ENCODE measurements around the gene SMARCAD1. TPM values are rescaled to one million over a fixed set of nuclear protein-coding genes. Genes with fewer than 3 reads are reported as not detected.

Gene SMARCAD1
- polyA plus RNA-seq, 1 donor (not counting 4 experiments of a cell fraction or from before 2014, with no cell fraction given), result 27.8 TPM

- DNase-seq (ENCODE audit: low read depth, low spot score) (no peak), FAIRE-seq (no peak)
- no peaks in the 10 kb centered on the region for H3K27me3 ChIP-seq (ENCODE audit: control insufficient read depth, extremely low read depth, insufficient read depth, low read length)
- H3K9me1 ChIP-seq (ENCODE audit: control insufficient read depth, extremely low read depth, insufficient read depth, low read length), result no peaks in the 10 kb centered on the region
- no peak overlapping the region for H3K27ac ChIP-seq (ENCODE audit: control insufficient read depth, insufficient read depth, low read length)
- dilution Hi-C loops (cut with MboI; ENCODE audit: extremely low pct_ligation_motif_present, low sequenced_read_pairs), result no loop called here
- H3K4me1 ChIP-seq (ENCODE audit: control insufficient read depth, extremely low read depth, insufficient read depth, low read length), result no peaks in the 10 kb centered on the region
- H4K20me1 ChIP-seq (ENCODE audit: control insufficient read depth, extremely low read depth, insufficient read depth, low read length), result no peaks in the 10 kb centered on the region
- no peaks in the 10 kb centered on the region for H3K79me2 ChIP-seq (ENCODE audit: control insufficient read depth, insufficient read depth, low read length)
- no peak overlapping the region for H3K4me2 ChIP-seq (ENCODE audit: control insufficient read depth, extremely low read depth, insufficient read depth, low read depth, low read length)
- H3K36me3 ChIP-seq (ENCODE audit: control insufficient read depth in 2 of 2, extremely low read depth in 1 of 2, insufficient read depth in 2 of 2, low read length in 2 of 2), result no peaks in the 10 kb centered on the region
- no peak overlapping the region for H3K4me3 ChIP-seq (ENCODE audit: control insufficient read depth in 2 of 3, extremely low read depth in 1 of 3, insufficient read depth in 2 of 3, low read depth in 1 of 3, low read length in 3 of 3)
- no peak overlapping the region for H2AFZ ChIP-seq (ENCODE audit: control insufficient read depth, low read length)
- TF ChIP-seq CTCF (optimal IDR thresholded peaks at IDR 0.05 in 1 of 3, IDR thresholded peaks at IDR 0.05 in 1 of 3, conservative IDR thresholded peaks at IDR 0.05 in 1 of 3; ENCODE audit: extremely low read depth in 1 of 3, insufficient read depth in 2 of 3, low read length in 3 of 3) (no peak), EZH2 (IDR thresholded peaks at IDR 0.05; ENCODE audit: low read length) (no peak)
- H3K9me3 ChIP-seq (ENCODE audit: control insufficient read depth, low read depth, low read length), result no peaks in the 10 kb centered on the region
- H3K9ac ChIP-seq (ENCODE audit: control insufficient read depth, extremely low read depth, insufficient read depth, low read length), result no peak overlapping the region
Measured at GRCh38 chr4:94169803-94170372, 37.8 kb upstream of the SMARCAD1 start.

- FAIRE-seq (no peak), DNase-seq (ENCODE audit: low read depth, low spot score) (no peak)
- Histone ChIP-seq H3K4me2 (ENCODE audit: control insufficient read depth, extremely low read depth, insufficient read depth, low read depth, low read length) (no peak overlapping the region), H3K9me1 (ENCODE audit: control insufficient read depth, extremely low read depth, insufficient read depth, low read length) (no peaks in the 10 kb centered on the region), H3K79me2 (ENCODE audit: control insufficient read depth, insufficient read depth, low read length) (no peaks in the 10 kb centered on the region), H3K9ac (ENCODE audit: control insufficient read depth, extremely low read depth, insufficient read depth, low read length) (no peak overlapping the region), H3K4me3 (ENCODE audit: control insufficient read depth in 2 of 3, extremely low read depth in 1 of 3, insufficient read depth in 2 of 3, low read depth in 1 of 3, low read length in 3 of 3) (no peak overlapping the region), H4K20me1 (ENCODE audit: control insufficient read depth, extremely low read depth, insufficient read depth, low read length) (no peaks in the 10 kb centered on the region), H3K27me3 (ENCODE audit: control insufficient read depth, extremely low read depth, insufficient read depth, low read length) (no peaks in the 10 kb centered on the region), H3K27ac (ENCODE audit: control insufficient read depth, insufficient read depth, low read length) (no peak overlapping the region), H3K9me3 (ENCODE audit: control insufficient read depth, low read depth, low read length) (no peaks in the 10 kb centered on the region), H2AFZ (ENCODE audit: control insufficient read depth, low read length) (no peak overlapping the region), H3K4me1 (ENCODE audit: control insufficient read depth, extremely low read depth, insufficient read depth, low read length) (no peaks in the 10 kb centered on the region), H3K36me3 (ENCODE audit: control insufficient read depth in 2 of 2, extremely low read depth in 1 of 2, insufficient read depth in 2 of 2, low read length in 2 of 2) (no peaks in the 10 kb centered on the region)
- TF ChIP-seq CTCF (optimal IDR thresholded peaks at IDR 0.05 in 1 of 3, IDR thresholded peaks at IDR 0.05 in 1 of 3, conservative IDR thresholded peaks at IDR 0.05 in 1 of 3; ENCODE audit: extremely low read depth in 1 of 3, insufficient read depth in 2 of 3, low read length in 3 of 3) (peak in 2 of 3 experiments; percentile 27 to 36), EZH2 (IDR thresholded peaks at IDR 0.05; ENCODE audit: low read length) (no peak)
- dilution Hi-C loops (cut with MboI; ENCODE audit: extremely low pct_ligation_motif_present, low sequenced_read_pairs), result no loop called here
Measured at GRCh38 chr4:94171616-94172015, 36.0 kb upstream of the SMARCAD1 start.

Data from keratinocyte (primary cell).